HCT116 (cell line): ENCODE data around the gene NPDC1.

Source experiments
- ATF3 ChIP-seq: IDR thresholded peaks from 2 replicates; pipeline ENCODE4 v1.6.1; 2012
- EZH2 ChIP-seq: fragments of 200-600 bp; sonication (generic); IDR thresholded peaks from 2 replicates; pipeline ENCODE4 v1.6.1; 2017; ENCODE audit warnings: antibody characterized with exemption, mixed run types
- POLR2A ChIP-seq: IDR thresholded peaks from 2 replicates; pipeline ENCODE4 v1.7.0; 2011; ENCODE audit warnings: borderline replicate concordance; ENCODE audit not compliant: insufficient read depth, insufficient read length; ENCODE audit errors: extremely low read depth
- RAD21 ChIP-seq: IDR thresholded peaks from 2 replicates; pipeline ENCODE4 v1.6.1; 2012; ENCODE audit warnings: low read depth, mild to moderate bottlenecking
- ZNF274 ChIP-seq: fragments of 200-500 bp; sonication (Bioruptor generic); IDR thresholded peaks from 2 replicates; pipeline ENCODE4 v1.6.1; 2014; ENCODE audit warnings: mild to moderate bottlenecking, low read depth, low read length, inconsistent platforms
- TF ChIP-seq, protein P1 (sequence below), 3 experiments: fragments of 200-600 bp in 1 of 3; sonication (generic) in 1 of 3; IDR thresholded peaks in 2 of 3; conservative IDR thresholded peaks in 1 of 3; 2 replicates each; pipeline ENCODE4 v1.5.1; 2012 to 2017; ENCODE audit warnings: low read depth in 2 of 3, low read length in 2 of 3, antibody characterized with exemption in 1 of 3, borderline replicate concordance in 1 of 3, control low read depth in 1 of 3, mild to moderate bottlenecking in 1 of 3, mixed read lengths in 1 of 3, mixed run types in 1 of 3, moderate library complexity in 1 of 3; ENCODE audit not compliant: insufficient read depth in 1 of 3

DNA sequence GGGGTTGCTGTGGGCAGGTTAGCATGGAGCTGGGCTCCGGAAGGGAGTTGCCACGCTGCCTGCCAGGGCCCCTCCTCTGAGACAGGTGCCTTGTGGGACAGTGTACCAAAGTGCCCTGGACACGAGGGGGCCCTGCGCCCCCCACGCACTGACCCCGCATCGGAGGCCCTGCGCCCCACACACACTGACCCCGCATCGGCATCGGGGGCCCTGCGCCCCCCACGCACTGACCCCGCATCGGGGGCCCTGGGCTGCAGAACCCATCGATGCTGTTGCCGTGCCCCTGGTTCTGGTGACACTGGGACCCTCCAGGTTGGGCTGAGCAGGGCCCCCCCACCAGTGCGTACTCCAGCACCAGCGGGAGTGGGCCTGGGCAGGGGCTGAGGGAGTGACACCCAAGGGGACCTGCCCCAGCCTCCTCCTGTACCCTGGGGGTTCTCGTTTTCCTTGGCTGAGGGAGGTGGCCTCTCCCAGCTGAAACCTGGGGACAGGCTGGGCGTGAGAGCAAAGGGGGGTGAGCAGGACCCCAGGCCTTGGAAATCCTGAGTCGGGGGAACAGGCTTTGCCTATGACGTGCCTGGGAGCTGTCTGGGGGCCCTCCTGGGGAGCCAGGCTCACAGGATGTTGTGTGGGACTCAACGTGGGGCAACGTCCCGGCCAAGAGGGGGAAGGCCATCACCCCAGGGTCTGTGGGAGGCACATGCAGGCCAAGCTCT lies 17.5 kb upstream of the NPDC1 start:
- TF ChIP-seq POLR2A (no peak), ATF3 (no peak), ZNF274 (no peak), RAD21 (no peak), EZH2 (no peak)
- TF ChIP-seq, protein P1, sequence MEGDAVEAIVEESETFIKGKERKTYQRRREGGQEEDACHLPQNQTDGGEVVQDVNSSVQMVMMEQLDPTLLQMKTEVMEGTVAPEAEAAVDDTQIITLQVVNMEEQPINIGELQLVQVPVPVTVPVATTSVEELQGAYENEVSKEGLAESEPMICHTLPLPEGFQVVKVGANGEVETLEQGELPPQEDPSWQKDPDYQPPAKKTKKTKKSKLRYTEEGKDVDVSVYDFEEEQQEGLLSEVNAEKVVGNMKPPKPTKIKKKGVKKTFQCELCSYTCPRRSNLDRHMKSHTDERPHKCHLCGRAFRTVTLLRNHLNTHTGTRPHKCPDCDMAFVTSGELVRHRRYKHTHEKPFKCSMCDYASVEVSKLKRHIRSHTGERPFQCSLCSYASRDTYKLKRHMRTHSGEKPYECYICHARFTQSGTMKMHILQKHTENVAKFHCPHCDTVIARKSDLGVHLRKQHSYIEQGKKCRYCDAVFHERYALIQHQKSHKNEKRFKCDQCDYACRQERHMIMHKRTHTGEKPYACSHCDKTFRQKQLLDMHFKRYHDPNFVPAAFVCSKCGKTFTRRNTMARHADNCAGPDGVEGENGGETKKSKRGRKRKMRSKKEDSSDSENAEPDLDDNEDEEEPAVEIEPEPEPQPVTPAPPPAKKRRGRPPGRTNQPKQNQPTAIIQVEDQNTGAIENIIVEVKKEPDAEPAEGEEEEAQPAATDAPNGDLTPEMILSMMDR (IDR thresholded peaks at IDR 0.05 in 2 of 3, conservative IDR thresholded peaks at IDR 0.05 in 1 of 3; ENCODE audit: borderline replicate concordance in 1 of 3, insufficient read depth in 1 of 3, low read depth in 2 of 3, low read length in 2 of 3), result no peak
